Stimulated activated CD4-positive, alpha-beta T cell treated with anti-CD3 and anti-CD28 coated beads, TNF-alpha, amount 100 ng/mL, for 24 hours (primary cell): ENCODE data around the gene IGF1R.

ENCODE experiments used
- DNase-seq, 3 experiments: peaks; one replicate each; pipeline ENCODE4 v3.0.0-alpha.2; 2020; ENCODE audit warnings: low read depth in 3 of 3

IGF1R gene

DNA sequence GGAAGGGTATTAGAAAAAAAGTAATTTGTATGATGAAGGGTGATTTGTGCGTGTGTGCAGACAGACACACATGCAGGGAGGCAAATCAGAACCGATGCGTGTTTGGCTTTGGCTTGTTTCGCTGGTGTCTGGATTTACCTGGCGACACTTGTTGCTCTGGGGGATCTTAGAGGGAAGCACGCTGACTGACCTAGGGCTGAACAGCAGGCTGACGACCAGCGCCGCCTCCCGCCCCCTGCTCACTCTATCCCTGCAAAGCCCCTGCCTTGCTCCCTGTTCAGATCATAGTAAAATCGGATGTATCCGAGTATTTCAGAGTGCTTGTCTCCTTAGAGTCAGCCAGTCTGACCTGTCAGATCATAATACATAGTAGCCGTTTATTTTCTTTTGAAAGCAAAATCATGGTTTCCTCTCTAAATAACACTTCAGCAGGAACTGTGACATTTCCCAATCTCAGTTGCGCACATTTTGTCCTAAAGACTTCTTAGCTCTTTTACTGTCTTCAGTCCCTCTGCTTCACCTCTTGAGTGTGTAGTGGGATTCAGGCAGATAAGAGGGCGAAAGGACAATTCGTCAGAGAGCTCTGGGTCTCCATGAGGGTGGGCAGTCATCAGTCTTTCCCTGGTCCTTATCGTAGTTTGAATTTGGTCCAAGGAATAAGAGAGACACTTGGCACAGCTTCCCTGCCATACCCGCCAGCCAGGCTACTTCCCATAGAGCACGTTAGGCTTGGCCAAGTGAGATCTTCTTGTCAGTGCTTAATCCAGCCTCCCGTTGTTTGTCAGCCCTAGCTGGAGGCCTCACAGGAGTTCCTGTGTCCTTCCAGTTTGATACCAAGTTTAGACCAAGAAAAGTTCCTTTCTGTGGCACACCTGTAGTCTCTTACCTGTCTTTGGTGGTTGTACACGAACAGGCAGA is 261.9 kb downstream of the IGF1R start:
- no peak for DNase-seq

DNA sequence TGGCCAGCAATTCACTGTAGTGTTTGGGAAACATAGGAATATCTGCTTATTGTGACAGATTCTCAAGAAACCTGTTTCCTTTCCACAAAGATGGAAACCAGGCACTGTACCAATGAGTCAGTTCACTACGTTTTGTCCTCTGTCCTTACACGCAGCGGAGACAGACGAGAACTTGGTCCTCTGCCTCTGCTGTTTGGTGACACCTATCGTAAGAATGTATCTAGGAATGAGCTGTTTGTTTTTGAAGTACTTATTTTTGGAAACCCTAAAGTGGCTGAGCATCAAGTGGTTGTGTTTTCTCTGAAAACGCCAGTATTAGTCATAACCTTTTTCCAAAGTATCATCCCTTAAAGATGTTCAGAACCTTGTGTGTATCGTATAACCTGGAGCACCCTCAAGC is 266.3 kb downstream of the IGF1R start:
- no peak for DNase-seq

DNA sequence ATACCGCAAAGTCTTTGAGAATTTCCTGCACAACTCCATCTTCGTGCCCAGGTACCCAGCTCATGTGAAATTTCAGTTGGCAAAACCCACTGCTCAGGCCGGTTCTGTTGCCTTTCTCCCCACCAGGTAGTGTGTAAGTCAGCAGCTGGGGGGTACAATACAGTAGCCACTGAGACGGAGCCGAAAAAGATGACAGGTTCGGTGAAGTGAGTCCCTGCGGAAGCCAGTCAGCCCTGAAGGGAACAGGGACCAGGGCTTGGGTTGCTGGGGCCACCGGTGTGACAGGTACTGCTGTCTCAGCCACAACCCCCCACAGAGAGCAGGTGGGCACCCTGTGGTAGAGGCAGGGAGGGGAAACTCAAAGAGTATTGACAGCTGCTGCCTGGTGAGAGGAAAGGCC is 268.5 kb downstream of the IGF1R start:
- DNase-seq = no peak

DNA sequence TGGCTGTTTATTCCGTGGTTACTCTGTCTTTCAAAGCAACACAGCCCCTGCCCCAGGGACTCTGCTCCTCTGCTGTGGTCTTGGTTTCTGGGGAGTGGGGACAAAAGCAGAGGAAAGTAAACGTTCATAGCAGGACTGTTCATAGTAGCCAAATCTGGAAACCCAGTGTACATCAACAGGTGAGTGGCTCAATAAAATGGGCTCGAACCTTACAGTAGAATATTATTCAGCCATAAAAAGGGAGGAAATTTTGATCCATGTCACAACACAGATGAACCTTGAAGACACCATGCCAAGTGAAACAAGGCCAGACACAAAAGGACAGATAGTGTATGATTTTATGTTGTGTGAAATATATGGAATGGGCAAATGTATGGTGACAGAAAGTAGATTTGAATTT is 269.1 kb downstream of the IGF1R start:
- no peak for DNase-seq

DNA sequence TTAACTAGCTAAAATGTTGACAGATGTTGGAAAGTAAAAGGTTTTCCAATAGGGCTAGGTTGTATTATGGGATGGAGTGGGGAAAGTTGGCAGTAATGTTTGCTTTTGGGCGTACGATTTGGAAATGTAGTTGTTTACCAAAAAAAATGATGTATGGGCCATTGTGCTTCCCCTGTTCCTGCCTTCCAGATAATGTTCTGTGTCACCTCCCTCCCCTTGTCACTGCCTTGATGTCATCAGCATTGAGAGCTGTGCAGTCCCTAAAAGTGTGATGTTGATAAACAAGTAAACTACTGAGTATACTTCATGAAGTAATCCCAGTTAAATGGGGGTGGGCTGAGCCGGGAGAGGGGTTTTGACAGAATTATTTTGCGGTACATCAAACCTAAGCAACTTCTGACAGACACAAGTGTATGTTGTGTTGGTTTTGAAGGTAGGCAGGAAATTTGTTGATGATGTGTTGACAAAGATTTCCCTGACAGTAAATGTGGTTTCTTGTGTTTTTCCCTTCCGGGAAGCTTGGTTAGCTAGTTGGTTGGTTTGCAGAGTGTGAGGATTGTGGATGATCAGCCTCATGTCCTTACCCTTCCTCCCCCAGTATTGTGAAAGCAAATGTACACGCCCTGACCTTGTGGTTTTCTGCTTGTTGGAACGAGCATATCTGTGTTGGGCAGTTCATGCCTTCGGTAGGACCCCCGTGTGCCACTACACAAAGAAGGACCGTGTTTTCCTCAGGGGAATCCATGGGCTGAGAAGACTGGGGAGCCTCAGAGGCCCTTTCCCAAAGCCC is 271.9 kb downstream of the IGF1R start:
- DNase-seq = no peak

DNA sequence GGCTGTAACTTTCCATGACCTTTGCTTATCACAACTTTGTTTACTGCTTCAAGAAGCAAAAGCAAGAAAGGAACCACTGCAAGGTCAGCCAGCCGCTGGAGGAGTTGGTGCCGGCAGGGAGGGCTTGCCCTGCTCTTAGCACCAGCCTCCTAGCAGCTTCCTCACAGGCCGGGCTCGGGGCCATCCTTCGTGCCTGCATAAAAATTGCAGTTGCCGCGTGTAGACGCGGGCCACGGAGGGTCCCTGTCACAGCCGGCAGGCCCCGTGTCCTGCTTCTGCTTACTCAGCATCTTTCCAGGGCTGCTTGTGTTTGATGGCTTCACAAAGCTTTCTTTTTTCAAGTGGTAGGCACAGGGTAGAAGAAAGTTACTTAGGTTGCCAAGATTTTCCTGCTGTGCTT is 274.8 kb downstream of the IGF1R start:
- DNase-seq = no peak

DNA sequence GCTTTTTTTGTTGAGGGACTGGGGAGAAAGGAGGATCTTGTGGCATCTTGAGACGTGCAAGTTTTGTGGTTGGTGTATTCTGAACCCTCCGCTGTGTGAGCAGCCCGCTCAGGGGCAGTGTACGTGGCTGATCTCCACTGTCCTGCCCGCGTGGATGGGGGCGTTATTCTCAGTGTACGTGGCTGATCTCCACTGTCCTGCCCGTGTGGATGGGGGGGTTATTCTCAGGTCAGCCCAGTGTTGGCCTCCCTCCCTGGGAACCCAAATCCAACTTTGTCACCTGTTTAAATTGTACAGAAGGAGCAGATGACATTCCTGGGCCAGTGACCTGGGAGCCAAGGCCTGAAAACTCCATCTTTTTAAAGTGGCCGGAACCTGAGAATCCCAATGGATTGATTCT is 275.2 kb downstream of the IGF1R start:
- no peak for DNase-seq

DNA sequence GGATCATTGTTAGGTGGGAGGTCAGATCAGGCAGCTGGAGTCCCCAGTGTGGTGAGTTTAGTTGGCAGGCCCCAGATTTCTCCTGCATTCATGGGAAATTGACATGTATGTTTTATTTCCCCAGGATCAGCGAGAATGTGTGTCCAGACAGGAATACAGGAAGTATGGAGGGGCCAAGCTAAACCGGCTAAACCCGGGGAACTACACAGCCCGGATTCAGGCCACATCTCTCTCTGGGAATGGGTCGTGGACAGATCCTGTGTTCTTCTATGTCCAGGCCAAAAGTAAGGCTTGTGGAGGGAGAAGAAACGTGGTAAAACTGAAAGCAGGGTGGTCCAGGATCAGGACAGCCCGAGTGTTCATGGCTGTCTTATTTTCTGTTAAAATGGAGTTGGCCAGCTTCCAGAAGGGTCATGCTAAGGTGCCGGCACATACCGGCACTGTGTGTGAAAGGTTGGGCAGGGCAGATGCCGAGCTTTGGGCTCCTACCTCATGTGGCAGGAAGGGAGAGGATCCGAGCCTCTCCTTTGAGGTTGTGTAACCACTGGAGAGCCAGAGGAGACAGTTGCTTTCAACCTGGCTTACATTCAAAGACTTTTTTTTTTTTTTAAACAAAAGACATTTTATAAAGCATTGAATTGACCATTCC is 276.2 kb downstream of the IGF1R start:
- no peak for DNase-seq

DNA sequence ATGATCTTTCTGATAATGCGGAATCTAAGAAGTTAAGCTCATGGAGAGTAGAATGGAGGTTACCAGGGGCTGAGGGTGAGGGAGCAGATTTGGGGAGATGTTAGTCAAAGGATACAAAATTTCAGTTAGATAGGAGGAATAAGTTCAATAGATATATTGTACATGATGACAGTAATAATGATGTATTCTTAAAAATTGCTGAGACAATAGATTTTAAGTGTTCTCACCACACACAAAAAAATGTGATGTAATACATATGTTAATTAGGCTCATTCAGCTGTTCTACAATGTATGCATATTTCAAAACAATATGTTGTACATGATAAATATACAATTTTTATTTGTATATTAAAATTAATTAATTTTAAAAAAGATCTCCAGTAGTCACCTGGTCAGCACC is 277.9 kb downstream of the IGF1R start:
- DNase-seq = no peak

DNA sequence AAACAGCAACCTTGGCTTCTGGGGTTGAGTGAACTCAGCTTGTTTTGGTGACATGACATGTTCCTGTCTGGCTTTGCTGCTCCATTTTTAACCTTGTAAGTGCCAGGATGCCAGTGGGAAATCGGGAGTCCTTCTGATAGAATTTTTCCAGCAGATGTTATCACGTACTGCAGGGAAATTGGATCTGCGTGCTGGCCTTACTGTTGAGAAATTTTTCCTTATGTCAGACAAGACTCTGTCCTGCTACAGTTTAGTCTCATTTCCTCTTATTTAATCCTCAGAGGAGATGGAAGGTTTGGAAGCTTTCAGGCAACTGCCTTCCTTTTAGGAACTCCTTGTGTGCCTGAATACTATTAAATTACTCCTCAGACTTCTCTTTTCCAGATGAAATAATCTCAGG is 278.7 kb downstream of the IGF1R start:
- no peak for DNase-seq

DNA sequence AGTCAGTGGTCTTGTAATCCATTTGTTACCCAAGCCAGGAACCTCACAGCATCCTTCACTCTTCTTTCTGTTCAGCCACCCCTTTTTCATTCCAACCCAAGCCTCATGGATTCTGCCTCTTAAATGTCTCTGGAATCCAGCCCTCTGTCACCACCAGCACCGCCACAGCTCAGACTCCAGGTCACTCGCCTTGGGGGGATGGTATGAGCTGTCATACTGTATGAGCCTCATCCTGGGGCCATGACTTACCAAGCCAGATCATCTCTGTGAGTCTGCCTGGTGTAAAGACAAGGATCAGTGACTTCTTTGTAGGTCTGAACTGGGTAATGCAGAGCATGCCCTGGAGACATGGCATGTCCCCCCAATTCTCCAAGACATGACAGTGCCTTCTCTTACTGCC is 279.7 kb downstream of the IGF1R start:
- no peak for DNase-seq

DNA sequence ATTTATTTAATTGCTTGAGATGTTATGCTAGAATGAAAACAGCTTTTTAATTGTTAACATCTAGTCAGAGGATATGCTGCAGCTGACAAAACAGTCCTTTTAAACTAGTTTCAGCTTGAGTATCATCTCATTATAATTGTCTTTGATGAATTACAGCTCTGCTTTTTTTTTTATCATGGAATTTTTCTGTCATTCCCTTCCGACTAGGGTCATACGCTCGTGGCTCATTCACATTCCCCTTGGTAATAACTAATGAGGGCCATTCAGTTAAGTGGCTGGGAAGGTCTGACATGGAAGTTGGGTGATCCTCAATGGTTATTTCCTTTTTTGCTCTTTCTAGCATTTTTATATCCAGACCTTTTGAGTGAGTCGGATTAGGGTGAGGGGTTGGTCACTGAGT is 282.2 kb downstream of the IGF1R start:
- no peak for DNase-seq

DNA sequence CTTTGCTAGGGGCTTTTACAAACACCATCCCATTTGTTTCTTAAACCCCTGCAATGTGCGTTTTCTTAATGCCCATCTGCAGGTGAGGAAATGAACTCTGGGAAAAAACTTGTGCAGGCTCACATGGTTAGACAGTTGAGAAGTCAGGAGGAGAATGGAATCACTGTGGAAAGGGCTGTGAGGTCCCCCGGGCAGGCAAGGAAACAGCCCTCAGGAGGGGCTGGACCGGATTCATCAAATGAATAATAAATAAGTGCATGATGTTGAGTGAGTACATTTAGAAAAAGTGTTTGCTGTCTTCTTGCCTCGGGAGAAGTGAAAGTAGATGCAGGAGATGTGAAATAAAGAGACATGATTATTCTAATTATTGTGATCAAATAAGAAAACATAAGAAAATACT is 282.7 kb downstream of the IGF1R start:
- no peak for DNase-seq

DNA sequence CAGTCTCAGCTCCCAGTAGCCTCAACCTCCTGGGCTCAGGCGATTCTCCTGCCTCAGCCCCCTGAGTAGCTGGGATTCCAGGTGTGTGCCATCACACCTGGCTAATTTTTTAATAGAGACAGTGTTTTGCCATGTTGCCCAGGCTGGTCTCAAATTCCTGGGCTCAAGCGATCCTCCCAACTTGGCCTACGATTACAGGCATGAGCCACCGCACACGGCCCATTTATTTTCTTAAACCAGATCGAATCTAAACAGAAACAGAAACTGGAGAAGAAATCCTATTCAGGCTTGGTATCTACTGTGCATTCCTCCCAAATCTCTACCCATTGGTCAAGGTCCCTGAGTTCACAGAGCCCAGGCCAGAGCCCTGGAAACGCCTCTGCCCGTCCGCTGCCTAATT is 285.1 kb downstream of the IGF1R start:
- no peak for DNase-seq

DNA sequence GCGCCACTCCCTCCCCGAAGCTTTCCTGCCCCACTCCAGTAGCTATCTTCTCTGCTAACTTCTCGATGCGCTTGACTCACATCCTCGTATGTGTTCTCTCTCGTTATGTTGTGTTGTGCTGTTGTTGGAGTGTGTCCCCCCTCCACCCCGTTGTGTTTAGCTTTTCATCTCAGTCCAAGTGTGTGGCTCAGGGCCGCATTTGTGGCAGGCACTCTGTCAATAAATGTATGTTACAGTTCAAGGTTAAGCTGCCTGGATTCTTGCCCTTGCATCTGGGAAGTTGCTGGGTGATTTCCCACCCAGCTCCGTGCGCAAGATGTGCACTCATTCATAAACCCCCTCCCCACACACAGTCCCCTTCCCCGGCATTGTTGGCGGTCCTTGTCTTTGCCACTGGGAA is 287.4 kb downstream of the IGF1R start:
- DNase-seq = no peak

DNA sequence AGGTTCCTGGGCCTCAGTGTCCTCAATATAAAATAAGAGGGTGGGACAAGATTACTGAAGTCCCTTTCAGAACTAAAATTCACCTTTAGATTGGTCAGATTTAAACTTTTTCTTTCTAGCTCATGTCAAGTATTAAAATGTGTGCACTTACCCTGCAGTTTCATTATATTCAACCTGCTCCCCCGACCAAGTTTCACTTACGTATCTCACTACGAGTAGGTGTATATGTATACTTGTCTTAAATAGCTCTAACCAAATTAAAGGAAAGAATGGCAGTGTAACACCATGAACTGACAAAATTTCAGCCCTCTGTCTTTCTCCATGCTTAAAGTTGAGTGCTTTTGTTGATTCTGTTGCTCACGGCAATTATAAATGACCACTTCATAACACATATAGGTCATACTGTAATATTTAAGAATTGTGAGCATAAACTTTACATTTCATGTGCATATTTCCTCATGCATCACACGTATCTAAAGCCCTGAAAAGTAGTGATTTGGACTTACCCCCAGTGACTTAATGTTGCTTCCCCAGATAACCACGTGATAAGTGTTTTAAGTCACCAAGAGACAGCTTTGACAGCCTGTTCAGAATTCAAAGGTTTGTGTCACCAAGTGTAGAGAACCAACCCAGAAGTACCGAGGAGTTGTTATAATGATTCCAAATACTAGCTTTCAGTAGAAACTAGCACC is 289.2 kb downstream of the IGF1R start:
- DNase-seq = no peak

DNA sequence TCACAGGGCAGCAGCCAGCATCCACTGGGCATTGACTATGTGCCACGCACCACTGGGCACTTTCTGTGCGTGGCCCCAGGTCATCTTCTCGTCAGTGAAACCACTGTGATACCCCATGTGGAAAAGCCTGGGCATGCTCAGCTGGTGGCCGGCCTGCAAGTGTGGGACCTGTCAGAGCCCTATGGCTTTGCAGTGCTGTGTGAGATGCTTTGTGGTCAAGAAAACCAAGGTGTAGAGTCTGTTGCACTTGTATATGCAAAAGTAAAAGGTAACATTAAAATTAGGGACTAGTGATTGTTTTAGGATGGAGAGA is 289.7 kb downstream of the IGF1R start:
- no peak for DNase-seq

DNA sequence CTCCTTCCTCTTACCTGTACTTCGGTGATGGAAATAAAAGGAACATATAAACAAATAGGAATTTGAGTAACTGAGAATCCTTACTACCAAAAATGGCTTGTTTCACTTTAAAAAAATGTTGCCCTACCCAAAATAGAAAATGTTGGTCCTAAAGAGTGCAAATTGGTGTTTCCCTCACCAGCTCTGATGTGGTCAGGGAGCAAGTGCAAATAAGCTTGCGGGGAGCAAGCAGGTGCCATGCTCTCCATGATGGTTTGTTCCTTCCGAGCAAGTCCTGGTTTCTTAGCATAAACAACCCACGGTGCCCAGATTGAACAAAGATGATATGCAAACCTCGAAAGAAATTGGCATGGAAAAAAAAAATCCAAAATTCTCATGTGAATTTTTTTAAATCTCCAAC is 290.5 kb downstream of the IGF1R start:
- DNase-seq = no peak

DNA sequence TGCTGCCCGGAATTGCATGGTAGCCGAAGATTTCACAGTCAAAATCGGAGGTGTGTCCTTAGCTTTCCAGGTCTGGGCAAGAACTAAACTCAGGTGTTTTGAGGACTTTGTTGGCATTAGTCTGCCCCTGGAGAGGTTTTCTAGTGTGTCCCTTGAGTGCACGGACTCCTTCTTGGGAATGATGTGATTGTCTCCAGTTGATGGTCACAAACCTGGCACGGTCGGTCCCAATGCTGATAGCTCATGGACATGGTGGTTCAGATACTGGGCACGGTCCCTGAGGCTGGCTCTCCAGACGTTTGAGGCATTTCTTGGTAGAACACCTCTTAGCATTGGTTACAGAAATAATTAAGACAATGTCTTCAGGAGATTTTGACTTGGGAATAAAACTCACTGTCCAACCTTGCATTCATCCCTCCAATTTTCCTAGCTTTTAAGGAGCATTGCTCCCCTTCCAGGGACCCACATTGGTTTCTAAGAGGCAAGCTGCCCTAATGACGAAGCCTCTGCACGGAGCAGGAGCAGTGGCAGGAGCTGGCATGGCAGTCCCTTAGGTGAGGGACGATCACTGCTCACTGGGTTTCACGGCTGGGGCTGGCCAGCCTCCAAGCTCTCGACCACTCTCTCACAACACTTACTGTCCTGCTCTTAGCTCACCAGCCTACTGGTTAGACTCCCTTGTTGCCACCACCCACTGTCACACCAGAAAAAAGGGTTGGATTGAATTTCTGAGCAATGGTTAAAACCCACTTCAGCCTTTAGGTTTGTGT is 291.2 kb downstream of the IGF1R start:
- no peak for DNase-seq

DNA sequence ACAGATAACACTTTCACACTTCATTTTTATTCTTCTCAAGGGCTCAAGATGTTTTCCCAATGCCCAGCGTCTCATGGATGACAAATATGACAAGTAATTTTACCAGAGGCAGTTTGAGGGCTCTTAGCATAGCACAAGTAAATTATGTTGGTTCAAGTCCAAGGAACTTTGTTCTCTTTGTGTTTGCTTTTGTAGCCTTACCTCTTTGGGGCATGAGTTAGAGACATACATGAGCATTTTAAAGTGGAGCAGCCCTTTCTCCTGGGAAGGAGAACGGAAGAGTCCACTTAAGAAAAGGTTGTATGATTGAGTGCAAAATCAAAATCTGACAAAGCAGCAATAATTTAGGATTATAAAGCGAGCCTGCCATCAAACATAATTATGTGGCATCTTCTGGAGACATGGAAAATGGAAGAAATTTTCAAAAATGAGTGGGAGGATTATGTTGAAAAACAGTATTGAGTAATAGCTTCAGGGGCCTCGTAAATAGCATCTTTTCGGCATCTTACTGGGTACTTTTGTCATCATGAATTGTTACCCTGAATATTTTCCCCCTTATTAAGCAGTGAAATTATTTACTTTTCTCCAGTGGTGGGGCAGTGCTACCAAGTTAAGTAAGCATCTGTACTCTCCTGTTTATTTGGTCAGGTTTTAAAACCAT is 293.4 kb downstream of the IGF1R start:
- DNase-seq = no peak

DNA sequence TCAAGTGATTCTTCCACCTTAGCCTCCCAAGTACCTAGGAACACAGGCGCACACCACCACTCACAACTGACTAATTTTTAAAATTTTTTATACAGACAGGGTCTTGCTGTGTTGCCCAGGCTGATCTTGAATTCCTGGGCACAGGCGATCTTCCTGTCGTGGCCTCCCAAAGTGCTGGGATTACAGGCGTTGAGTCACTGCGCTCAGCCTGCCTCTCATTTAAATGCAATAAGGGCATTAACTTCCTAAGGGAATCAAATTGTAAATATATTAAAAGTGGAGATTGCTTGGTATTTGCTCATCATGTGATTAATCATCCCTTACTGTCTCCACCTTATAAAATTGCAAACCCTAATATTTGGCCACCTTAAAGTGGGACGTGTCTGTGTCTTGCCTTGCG is 294.1 kb downstream of the IGF1R start:
- no peak for DNase-seq
